Measurements from ENCODE around the gene TMEM185A. TPM values are rescaled to one million over a fixed set of nuclear protein-coding genes. Genes with fewer than 3 reads are reported as not detected.
"Not testable (repeated sequence)": the region's sequence is repeated elsewhere in the genome, so short reads cannot be mapped to it uniquely, and the experiment has no call there.

The TMEM185A gene
- total RNA-seq, 1 donor from 2014 or later = 42.2 TPM

- H3K9me3 ChIP-seq (replicated peaks) = no peaks in the 10 kb centered on the region
- no peaks in the 10 kb centered on the region for H3K27me3 ChIP-seq (ENCODE audit: low read depth)
- TF ChIP-seq CTCF (IDR thresholded peaks at IDR 0.05; ENCODE audit: borderline replicate concordance) = peak; percentile 27
- peak overlapping the region; percentile 89 for H3K27ac ChIP-seq (replicated peaks)
- intact Hi-C loops (cut with micrococcal nuclease) = no loop called here
- H3K36me3 ChIP-seq = no peaks in the 10 kb centered on the region
- DNase-seq = no peak
- peaks cover 54% of the 10 kb centered on the region for H3K4me1 ChIP-seq
- peak overlapping the region; percentile 87 for H3K4me3 ChIP-seq
Observed at GRCh38 chrX:149630681-149631233, 835 bp downstream of the TMEM185A start.

DNA sequence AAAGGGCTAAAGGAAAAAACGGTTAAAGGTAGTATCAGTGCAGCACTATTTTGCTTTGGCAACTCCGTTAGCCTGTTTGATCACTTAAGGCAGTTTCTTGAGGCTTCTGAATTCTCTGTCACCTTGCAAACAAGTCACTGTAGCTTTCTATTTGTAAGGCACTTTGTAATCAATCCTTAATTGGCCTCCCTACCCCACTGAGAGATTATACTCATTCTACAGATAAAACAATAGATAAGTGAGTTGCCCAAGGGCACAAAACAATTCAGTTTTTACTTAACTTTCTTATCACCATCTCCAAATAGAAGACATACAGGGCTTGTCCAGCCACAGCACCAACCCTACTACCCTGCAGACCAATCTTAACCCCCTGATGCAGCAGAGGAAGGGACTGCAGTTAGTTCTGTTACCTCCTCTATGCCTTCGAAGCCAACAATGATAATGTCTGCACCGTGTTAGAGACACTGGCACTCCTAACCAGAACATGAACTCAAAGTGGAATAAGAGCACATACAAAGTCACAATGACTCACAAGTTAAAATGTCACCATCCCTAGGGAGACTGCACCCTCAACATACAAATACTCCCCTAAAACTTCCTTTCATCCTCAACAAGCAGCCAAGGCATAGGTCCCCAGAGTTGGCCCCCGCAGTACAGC is 1.7 kb downstream of the TMEM185A start:
- intact Hi-C loops (cut with micrococcal nuclease) = no loop called here
- H3K27ac ChIP-seq (replicated peaks) = peak overlapping the region; percentile 89
- no peak for TF ChIP-seq CTCF (IDR thresholded peaks at IDR 0.05; ENCODE audit: borderline replicate concordance)
- H3K27me3 ChIP-seq (ENCODE audit: low read depth) = no peaks in the 10 kb centered on the region
- no peaks in the 10 kb centered on the region for H3K9me3 ChIP-seq (replicated peaks)
- H3K4me3 ChIP-seq = peak overlapping the region; percentile 87
- H3K4me1 ChIP-seq = peaks cover 58% of the 10 kb centered on the region
- no peaks in the 10 kb centered on the region for H3K36me3 ChIP-seq
- DNase-seq = no peak

DNA sequence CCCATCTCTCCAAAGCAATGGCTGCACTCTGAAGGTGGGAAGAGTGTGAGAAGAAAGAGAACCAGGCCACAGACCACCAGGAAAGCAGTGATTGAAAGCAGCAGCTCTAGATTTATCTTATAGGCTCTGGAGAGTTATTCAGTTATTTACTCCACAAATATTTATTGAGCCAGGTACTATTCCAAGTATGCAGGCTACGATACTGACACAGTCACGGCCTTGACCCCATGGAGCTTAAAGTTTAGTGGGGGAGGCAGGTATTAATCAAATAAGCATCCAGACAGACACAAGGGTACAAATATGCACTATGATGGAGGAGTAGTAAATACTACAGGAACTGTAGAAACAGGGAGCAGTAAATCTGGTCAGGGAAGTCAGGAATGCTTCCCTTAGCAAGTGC is 2.8 kb downstream of the TMEM185A start:
- no peak for DNase-seq
- Histone ChIP-seq H3K36me3 (no peaks in the 10 kb centered on the region), H3K4me1 (peaks cover 69% of the 10 kb centered on the region), H3K9me3 (replicated peaks) (no peaks in the 10 kb centered on the region), H3K27me3 (ENCODE audit: low read depth) (no peaks in the 10 kb centered on the region), H3K27ac (replicated peaks) (no peak overlapping the region), H3K4me3 (no peak overlapping the region)
- intact Hi-C loops (cut with micrococcal nuclease) = no loop called here
- no peak for TF ChIP-seq CTCF (IDR thresholded peaks at IDR 0.05; ENCODE audit: borderline replicate concordance)

GRCh38 chrX:149628280-149628679 is 3.3 kb downstream of the TMEM185A start:
- intact Hi-C loops (cut with micrococcal nuclease) = no loop called here
- TF ChIP-seq CTCF (IDR thresholded peaks at IDR 0.05; ENCODE audit: borderline replicate concordance) = no peak
- Histone ChIP-seq H3K27me3 (ENCODE audit: low read depth) (no peaks in the 10 kb centered on the region), H3K9me3 (replicated peaks) (no peaks in the 10 kb centered on the region), H3K27ac (replicated peaks) (no peak overlapping the region), H3K4me1 (peaks cover 74% of the 10 kb centered on the region), H3K4me3 (no peak overlapping the region), H3K36me3 (no peaks in the 10 kb centered on the region)
- DNase-seq = no peak

GRCh38 chrX:149626829-149627228 is 4.8 kb downstream of the TMEM185A start:
- intact Hi-C loops (cut with micrococcal nuclease); DNase-seq: not testable (repeated sequence)

GRCh38 chrX:149619662-149620061 is 11.9 kb downstream of the TMEM185A start:
- H3K9me3 ChIP-seq (replicated peaks); H3K27me3 ChIP-seq (ENCODE audit: low read depth); intact Hi-C loops (cut with micrococcal nuclease); H3K27ac ChIP-seq (replicated peaks); H3K4me3 ChIP-seq; H3K36me3 ChIP-seq; DNase-seq: not testable (repeated sequence)
- H3K4me1 ChIP-seq = peaks cover 27% of the 10 kb centered on the region

More at GRCh38 chrX:149626829-149627228, 4.8 kb downstream of the TMEM185A start:
- H3K4me1 ChIP-seq = peaks cover 72% of the 10 kb centered on the region
- not testable (repeated sequence) for H3K36me3 ChIP-seq; H3K27me3 ChIP-seq (ENCODE audit: low read depth); H3K4me3 ChIP-seq; H3K9me3 ChIP-seq (replicated peaks)
- H3K27ac ChIP-seq (replicated peaks) = peak overlapping the region; percentile 55

Measured in left ventricle myocardium inferior (tissue), 1 donor.